NCI-H446 treated with DMSO at 0.1 percent for 48 hours (cell line): ENCODE data around the gene ASAP2.

Source experiments
- DNase-seq: peaks from one replicate; lab custom pipeline; 2025; lab: John Stamatoyannopoulos, UW

Gene ASAP2

DNA sequence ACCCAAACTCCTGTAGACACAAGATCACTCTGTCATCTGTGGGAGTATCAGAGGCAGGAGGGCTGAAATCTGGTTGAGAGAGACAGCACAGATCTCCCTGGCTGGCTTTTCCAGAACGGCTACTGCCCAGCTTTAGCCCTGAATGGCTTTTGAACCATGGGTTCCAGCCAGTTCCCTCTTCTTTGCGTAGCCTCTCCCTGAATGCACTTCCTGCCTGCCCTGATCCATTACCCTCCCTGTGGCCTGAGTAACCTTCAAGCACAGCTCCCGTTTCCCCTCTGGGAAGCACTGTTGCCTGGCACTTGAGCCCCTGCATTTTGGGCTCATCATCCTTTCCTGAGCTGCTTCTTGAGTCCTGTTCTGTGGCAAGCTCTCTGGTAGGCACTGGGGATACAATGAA, 68.8 kb downstream of the ASAP2 start:
- no peak for DNase-seq

DNA sequence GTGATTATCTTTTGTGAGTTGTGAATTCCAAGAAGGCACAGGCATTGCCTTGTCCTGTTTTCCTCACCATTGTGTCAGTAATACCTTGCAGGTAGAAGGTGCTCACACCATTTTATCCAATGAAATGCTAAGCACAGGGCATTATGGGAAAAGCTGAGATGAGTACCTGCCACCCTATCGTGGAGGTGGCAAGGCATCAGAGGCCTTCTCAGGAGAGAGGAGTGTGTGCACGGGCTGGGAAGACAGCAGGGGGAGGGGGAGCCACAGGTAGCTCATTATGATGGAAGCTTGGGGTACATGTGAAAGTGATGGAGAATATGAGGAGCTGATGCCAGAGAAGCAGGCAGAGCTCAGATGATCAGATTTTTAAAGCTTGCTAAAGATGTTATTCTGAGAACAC, 69.5 kb downstream of the ASAP2 start:
- DNase-seq = no peak

- DNase-seq = no peak
These were observed 70.4 kb downstream of the ASAP2 start for GRCh38 chr2:9276901-9277451.

DNA sequence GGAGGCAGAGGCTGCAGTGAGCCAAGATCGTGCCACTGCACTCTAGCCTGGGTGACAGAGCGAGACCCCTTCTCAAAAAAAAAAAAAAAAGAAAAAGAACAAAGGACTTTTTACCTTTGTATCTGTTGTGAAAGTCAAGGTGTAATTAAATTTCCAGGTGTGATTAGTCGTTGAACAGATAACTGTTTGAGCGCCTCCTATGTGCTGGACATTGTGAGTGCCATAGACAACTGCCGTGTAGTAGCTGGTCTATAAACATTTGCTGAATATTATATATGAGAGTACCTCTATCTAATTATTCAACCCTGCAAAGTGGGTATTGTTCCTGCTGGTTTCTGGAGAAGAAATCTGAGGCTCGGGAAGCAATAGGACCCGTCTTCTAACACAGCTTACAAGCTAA, 71.8 kb downstream of the ASAP2 start:
- DNase-seq = no peak

DNA sequence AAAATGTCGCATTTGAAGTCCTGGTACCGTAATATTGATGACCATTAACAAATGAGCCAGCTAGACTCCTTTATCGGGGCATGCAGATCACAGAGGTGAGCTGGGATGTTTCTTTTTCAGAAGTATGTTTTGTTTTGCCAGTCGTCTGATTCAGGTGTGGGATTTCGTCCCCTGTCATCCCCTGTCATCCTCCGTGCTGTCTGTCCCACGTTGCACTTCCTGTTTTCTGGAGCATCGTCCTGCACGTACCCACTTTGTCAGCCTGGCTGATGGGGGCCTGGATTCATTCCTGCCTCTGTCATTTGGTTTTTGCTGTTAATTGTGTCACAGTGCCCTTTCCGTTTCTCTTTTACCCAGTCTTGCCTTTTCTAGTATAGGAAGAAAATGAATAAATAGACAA, 72.8 kb downstream of the ASAP2 start:
- no peak for DNase-seq

- DNase-seq = no peak
These were observed 73.6 kb downstream of the ASAP2 start for GRCh38 chr2:9280224-9280623.

DNA sequence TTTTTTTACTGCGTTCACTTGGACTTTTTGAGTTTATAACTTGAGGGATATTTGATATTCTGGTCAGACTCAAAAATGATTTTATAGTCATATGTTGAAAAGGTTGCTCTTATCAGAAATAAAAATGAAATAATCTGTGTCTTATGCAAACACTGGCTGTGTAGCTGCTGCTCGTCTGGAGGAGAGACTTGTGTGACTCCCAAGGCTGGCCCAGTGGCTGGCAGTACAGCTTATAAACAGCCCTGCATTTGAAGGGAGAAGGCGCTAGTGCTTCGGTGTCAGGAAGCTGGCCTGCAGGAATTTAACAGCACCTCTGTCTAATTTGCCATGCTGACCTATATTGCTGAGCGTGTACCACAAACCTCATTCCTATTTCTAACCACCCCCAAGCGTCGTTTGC, 74.5 kb downstream of the ASAP2 start:
- no peak for DNase-seq

DNA sequence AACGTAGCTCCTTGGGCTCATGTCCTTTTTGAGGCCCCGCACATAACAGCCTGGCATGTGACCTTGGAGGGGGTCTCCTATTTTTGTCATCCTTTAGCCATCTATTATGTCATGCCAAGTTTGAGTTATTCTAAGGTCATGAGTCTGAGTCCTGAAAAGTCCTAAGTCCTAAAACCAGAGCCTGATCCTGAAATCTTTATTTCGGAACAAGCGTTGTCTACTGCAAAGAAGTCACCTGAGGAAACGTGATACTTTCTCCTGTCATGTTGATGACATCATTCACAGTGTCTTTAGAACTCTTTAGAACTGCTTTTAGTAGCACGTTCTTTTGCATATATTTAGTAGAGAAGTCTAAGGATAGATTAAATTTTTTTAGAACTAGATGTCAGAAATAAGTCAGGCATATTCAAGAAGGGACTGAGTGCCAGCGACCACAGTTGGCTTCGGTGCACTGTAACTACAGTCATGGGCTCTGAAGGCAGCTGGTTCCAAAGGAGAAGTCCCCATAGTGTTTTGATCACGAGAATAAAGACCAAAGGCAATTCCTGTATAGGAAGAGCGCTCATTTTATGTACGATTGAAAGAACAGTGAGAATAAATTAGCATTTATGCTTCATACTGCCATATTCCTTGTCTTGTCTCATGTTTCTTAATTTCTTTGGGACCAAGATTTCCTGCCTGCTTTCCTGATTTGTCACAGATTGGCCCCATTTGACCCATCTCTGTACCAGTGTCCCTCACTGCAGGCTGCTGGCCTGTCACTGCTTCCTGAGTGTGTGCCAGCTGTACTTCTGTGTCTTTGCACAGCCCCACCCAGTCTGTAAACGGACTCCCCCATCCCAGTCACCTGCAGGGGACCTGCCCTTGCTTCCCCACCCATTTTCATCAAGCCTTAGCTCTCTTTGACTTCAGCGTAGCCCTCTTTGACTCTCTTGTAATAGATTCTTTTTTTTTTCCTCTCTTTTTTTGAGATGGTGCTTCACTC, 75.8 kb downstream of the ASAP2 start:
- no peak for DNase-seq

GRCh38 chr2:9284521-9285297, 78.1 kb downstream of the ASAP2 start:
- DNase-seq = no peak

GRCh38 chr2:9285385-9285920, 78.8 kb downstream of the ASAP2 start:
- DNase-seq = no peak

DNA sequence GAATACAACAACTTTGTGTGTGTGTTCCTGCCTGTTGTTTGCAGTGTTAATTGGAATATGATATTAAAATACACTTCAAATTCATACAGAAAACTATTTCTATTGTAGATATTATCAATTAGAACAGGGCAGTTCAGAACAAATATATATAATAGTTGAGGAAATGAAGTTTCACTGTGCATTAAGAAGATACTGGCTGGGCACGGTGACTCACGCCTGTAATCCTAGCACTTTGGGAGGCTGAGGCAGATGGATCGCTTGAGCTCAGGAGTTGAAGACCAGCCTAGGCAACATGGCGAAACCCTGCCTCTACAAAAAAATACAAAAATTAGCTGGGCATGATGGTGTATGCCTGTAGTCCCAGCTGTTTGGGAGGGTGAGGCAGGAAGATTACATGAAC, 79.3 kb downstream of the ASAP2 start:
- no peak for DNase-seq

DNA sequence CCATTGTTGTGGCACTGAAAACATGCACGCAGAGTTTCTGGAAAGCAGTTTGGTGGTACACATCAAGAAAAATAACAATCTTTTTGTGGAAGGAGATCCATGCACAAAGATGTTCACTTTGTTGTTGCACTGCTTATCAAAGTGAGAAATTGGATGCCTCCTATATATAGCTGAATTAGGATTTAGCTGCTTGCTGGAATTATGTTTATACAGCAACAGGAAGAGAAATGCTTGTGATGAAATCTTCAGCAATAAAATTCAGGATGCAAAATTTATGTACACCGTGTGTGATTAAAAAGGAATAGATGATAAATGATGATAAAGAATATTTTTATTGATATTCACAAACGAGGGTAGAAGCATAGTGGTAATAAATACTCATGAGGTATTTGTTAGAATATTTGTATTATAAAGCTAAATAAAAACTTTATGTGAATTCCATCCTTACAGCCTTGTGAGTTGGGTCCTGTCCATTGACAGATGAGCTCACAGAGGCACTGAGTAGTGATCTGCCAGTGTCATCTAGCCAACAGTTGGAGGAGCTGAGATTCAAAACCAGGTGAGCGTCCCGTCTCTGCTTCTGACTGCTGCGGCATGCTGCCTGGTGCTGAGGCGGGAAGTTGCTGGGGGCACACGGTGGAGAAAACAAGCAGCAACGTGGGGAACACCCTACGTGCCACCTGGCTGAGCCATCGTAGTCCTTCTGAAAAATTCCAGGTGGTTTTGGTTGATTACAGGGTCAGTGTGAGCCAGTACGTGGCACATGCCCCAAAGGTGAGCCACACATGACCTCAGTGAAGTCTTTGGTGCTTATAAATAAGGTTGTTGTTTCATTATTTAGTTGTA, 80.2 kb downstream of the ASAP2 start:
- no peak for DNase-seq

DNA sequence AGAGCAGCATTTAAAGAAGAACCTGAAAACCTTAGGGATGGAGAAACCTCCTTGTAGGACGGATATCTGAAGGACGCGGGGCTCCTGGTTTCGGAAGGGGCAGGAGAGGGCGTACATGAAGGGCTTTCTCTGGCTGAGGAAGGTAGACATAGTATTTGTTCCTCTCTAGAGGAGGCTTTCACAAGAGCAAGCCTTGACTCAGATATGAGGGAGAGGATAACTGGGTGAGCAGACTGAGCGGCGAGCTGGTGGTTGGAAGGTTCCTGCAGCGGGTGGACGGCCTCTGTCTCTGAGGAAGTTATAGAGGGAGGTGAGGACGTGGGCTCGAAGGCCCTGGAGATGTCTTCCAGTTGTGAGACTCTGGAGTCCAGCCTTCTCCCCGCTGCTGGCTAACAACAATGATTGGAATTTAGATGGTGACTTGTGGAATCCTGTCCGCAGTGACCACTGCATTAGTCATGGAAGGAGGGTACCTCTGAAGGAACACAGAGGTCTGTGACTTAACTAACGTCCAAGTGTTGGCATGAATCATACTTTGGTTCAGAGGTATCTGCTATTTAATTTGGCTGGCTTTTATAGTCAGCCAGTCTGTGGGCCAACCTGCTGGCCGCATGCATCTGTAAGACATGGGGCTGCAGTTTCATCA, 80.9 kb downstream of the ASAP2 start:
- no peak for DNase-seq

GRCh38 chr2:9288233-9288632, 81.6 kb downstream of the ASAP2 start:
- no peak for DNase-seq

GRCh38 chr2:9288681-9289338, 82.2 kb downstream of the ASAP2 start:
- DNase-seq = no peak

DNA sequence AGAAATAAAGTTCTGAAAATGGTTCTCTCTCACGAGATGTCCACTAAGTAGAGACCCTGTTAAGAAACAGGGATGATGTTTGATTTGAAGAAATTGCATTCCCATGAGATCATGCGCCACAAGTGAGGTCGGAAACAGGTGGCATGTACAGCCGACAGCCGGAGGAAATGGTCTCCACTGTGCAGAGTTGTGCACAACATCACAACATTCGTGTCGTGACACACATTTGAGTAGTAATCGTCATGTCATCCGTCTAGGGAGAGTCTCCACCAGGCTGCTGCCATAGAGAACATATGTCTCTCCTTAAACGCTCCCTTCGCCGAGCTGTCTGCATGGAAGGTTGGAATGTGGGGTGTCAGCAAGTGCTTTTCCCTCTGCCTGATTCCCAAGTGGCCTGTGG, 84.7 kb downstream of the ASAP2 start:
- DNase-seq = no peak

DNA sequence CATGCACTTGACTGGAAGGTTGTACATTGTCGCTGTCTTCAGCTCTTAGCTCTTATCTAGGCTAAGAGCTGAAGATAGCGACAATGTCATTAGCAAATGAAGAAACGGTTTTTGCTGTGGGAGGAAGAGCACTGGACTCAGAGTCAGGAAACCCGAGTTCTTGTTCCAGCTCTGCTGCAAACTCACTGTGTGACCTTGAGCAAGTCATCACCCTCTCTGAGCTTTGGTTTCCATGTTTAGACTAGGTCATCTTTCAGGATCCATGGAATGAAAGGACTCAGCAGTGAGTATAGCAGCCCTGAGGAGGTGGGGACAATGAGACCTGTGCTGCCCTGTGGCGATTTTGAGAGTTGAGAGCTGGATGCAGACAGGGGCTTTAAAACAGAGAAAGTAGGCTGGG, 85.3 kb downstream of the ASAP2 start:
- no peak for DNase-seq

DNA sequence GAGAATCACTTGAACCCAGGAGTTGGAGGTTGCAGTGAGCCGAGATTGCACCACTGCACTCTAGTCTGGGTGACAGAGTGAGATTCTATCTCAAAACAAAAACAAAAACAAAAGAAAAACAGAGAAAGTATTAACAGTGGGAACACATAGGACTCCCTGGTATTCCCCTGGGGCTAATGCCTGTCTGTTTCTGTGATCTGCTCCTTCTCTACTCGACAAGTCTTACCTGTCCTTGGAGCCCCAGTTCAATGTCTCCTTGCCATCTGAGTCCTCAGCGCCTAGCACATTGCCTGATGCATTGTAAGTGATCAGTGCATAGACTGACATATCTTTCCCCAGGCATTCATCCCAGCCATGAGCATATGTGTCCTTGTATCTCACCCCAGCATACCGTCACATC, 85.8 kb downstream of the ASAP2 start:
- DNase-seq = no peak

DNA sequence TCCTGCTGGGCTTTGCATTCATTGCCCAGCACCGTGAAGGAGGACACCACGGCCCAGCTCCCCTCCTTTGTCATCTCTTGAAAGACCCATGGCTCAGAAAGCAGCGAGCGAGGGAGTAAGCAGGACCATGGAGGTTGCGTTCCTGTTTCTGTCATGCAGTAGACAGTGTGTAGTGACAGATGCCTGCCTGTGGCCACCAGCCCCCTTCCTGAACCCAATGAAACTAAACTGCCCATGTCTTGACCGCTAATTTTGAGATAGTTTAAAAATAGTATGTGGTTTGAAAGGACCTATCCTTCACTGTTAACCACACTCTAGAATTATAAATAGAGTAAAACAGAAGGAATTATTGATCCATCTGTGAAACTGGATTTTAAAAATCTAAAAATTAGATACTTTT, 88.2 kb downstream of the ASAP2 start:
- no peak for DNase-seq

GRCh38 chr2:9296559-9296958, 89.9 kb downstream of the ASAP2 start:
- DNase-seq = no peak

- DNase-seq = no peak
These were observed 90.5 kb downstream of the ASAP2 start for GRCh38 chr2:9297156-9297555.
